Measurements from ENCODE around the gene GUCA1C.

GUCA1C gene, protein sequence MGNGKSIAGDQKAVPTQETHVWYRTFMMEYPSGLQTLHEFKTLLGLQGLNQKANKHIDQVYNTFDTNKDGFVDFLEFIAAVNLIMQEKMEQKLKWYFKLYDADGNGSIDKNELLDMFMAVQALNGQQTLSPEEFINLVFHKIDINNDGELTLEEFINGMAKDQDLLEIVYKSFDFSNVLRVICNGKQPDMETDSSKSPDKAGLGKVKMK
- 0 to 0.55 (median 0) reads per million in 17 experiments for total RNA-seq

DNA sequence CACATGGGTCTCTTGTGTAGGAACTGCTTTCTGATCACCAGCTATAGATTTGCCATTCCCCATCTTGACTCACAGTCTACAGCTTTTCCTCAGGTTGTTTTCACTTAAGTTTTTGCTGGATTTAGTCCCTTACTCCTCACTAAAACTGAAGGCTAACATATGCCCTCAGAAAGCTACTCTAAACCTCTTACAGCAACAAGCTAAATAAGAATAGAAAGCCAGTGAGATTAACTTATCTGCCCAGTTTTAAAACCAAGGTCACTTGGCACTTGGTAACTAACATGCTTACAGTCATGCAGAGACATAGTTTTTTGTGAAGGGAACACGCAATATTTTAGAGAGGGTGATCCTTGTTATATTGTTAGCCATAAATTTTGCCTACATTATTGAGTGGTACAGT is at the start of gene GUCA1C:
Gene GUCA1C, minus strand, starts transcription at position 180 of the 400 bp plus-strand sequence. Its CDS starts 117 bp downstream, at position 63.
- no peak for DNase-seq

DNA sequence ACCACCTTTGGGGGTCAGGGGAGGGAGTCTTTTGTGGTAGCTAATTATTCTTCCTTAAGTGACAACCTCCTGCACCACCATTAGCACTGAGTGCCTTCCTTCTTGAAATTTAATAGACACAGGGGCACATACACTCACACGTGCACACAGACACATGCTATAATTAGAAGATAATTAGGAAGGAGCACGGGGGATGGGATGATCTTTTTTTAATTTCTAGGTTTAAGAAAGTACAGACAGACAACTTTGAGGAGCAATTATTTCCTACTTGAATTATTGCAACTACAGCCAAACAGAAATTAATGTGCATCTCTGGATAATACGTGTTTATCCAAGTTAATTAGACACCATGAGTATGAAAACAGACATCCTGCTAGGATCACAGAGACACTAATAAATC is 44.8 kb upstream of the GUCA1C start:
- DNase-seq = no peak

DNA sequence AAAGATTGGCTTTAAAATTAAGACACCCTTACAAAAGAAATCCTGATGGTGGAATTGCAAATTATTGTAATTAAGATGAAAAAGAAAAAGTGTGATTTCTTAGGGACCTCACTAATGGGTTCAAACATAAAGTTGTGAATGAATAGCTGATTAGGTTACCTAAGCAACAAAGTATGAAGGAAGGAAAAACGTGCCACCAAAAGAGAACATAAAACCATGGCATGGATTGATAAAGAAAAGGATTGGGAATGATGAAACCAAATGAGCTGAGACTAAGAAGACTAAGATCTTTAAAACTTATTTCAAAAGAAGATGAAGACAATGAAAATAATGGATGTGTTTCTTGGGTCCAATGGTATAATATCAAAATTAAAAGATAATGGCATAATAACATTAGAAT is 32.2 kb upstream of the GUCA1C start:
- DNase-seq = no peak

DNA sequence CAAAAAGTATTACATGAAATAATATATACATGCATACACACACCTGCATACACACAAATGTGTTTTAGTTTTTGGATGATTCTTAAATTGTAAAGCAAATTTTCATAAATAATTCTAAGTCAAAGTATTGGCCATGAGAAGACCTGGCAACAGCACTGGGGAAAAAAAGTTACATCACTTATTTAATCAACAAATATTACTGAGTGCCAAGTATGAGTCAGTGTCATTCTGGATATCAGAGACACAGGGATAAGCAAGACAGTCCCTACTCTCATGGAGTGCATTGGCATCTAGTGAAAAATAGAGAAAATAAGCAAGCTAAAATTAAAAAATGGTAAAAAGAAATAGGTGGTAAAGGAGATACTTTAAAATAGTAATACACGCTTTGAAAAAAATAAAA is 29.4 kb upstream of the GUCA1C start:
- no peak for DNase-seq

DNA sequence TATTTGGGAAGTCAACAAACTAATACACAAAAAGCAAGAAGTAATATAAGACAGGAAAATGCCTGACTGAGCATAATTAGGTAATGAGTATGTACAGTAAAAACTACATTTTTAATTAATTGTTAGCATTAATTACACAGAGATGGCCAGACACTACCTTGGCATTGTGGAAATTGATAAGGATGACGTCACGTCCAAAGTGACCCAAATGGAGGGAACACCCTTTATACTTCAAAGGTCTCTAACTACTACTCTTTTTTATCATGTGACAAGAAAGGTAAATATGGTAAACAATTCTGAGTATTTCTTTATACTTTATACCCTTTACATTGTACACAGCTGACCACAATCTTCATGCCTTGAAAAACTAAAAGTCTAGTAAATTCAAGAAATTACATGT is 22.4 kb upstream of the GUCA1C start:
- no peak for DNase-seq

DNA sequence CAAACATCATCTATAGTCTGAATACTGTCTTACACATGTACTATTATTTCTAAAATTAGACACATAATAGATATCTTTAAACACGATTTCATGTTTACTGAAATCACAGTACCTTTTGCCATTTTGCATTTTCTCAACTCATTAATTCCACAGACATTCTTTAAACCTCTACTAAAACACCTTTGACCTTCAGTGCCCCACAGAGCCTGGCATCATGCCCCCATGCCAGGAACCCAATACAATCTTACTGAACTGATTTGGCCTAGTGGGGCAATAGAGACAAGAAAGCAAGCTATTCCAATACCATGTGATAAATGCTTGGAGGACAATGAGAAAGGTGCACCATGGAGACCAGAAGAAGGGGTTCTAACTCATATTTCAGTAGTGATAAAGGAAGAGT is 19.3 kb upstream of the GUCA1C start:
- no peak for DNase-seq

DNA sequence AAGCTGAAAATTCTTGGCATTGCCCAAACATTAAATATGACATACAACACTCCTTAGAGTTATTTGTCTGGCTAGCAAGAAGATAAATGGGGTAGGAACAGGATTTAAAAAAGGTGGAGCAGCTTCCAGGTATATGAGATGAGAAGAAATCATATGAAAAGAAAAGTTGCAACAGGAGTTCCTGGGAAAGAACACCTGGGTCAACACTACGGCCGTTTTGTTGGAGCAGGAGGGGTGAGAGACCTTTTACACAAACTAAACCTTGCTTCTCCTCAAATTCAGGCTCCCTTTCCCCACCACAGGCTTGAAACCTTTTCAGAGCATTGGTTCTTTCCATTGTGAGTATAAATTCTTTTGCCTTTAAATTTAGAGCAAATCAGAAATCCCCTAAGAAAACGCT is 18.8 kb upstream of the GUCA1C start:
- no peak for DNase-seq

DNA sequence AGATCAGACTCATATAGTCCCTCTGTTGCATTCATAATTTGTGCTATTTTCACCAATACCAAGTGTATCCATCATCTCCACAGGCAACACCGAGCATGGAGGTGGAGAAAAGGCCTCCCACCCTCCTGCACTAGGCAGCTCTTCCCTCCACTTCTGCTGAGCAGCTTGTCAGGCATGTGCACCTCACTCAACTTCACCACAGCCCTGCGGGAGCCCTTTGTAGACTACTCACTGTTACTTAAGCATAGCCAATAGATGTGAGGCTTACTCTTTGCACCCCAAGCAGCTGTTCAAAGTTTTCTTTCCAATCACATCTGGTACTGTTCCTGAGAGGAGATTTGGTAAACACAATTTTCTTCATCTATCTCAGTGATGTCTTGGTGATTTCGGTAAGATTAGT is 16.9 kb upstream of the GUCA1C start:
- DNase-seq = no peak

DNA sequence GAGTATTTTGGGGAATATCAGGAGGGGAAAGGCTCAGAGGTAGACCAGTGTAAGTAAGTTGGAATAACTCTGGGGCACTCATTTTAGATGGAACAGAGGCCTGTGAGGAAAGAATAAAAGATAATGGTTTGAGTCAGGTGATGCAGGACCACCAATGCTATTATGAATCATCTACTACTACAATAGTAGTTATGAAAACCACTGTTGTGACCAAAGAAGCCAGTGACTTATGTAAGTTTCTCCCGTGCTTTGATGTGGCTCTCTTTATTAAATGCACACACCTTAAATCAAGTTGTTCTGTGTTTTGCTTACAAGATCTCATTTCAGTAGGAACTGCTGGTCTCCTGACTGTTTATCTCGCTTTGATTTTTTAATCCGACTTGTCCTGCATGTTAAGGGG is 13.1 kb upstream of the GUCA1C start:
- DNase-seq = no peak

DNA sequence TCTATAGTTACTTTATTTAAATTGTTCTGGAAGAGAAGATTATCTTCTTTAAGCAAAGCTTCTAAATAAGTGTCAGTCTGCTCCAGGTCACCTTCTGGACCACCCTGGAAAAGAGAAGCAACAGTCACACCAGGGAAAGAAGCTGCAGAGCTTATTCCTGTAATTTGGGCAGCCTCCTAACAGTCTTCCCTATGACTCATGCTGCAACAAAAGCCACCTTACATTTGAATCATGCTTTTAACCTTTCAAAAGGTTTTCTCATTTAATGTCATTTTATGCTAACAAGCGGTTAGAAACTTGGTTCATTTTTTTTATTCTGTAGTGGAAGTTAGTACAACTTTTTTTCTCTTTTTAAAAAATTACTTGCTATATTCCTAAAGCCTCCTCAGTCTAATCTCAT is 5.3 kb upstream of the GUCA1C start:
- no peak for DNase-seq

DNA sequence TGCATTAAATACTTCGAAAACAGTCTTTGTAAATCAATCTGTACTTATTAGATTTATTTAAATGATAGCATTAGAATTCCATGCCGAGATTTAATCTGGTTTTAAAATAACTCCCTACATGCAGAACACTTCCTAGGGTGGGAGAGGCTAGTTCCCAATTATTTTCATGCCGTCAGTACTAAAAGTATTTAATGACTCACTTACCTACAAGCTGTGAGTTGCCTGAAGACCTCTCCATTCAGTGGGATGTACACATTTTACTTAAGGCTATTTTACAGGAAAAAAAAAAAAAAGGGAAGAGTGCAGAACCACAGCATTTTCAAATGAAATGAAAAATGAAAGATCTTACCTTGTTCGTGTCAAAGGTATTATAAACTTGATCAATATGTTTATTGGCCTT is 469 bp downstream of the GUCA1C start:
- DNase-seq = no peak

DNA sequence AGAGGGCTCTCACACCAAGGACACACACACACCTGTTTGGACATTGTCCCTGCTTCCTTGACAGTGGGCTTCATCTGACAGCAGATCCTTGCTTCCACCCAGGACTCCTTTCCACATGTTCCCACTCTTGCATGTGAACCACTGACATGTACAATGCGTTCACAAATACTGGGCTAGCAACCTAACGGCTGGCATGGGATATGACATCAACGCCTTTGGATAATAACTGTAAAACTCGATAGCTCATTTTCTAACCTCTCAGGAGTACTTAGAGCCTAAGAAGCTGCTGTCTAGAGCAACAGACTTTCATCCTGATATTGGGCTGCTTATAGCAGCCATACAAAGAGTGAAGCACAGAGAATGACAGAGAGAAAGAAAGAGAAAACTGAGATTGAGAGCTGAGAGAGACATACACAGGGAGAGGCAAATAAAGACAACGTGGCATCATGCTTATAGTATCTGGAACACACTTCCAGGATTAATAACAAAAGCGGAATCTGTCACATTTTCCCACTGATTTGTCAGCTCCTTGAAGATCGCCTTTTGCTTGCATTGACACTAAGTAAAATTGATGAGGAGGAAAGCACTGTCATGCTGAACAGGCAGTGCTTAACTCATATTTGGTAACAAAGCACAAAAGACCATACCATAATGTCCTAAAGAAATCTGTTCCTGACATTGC is 1.7 kb downstream of the GUCA1C start:
- DNase-seq = no peak

DNA sequence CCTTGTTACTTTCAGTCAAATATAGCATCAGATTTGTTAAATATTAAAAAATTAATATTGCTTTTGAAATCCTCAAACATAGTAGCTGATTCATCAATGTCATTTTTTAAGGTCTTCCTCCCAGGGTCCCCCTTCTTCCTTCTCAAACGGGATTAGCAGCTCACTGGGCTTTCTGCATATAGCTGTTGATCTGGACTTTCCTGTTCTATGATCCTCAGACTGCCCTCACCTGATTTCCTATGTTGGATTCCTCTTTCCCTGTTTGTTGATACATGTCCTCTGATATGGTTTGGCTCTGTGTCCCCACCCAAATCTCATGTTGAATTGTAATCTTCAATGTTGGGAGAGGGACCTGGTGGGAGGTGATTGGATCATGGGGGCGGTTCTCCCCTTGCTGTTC is 5.8 kb downstream of the GUCA1C start:
- no peak for DNase-seq

DNA sequence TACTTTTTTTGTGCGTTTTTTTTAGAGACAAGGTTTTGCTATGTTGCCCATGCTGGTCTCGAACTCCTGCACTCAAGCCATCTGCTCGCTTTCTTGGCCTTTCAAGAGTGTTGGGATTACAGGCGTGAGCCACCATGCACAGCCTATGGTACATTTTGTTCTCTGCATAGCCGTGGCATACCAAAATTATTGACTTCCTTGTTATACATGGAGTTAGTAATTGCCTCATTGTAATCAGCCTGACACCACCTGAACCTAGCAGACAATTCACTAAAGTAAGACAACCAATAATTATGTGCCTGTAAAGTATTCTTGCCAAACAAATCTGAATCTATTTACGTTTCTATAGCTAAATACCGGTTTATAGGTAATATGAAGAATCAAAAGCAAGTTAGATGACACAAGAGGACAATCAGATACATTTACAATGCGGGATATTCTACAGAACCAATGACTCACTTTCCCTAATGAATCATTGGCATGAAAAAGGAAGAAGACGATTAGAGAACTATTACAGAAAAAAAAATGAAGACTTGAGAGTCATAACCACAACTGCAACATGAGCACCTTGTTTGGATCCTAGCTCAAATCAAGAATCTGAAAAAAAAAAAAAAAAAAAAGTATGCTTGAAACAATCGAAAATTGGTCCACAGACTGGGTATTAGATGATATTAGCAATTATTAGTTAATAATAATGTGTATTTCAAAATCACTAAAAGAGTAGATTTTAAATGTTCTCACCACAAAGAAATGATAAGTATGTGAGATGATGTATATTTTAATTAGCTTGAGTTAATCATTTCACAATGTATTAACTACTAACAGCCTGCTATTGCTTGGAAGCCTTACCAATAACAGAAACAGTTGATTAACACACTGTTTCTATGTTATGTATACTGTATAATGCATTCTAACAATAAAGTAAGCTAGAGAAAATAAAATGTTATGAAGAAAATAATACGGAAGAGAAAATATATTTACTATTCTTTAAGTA is 7.1 kb downstream of the GUCA1C start:
- no peak for DNase-seq

DNA sequence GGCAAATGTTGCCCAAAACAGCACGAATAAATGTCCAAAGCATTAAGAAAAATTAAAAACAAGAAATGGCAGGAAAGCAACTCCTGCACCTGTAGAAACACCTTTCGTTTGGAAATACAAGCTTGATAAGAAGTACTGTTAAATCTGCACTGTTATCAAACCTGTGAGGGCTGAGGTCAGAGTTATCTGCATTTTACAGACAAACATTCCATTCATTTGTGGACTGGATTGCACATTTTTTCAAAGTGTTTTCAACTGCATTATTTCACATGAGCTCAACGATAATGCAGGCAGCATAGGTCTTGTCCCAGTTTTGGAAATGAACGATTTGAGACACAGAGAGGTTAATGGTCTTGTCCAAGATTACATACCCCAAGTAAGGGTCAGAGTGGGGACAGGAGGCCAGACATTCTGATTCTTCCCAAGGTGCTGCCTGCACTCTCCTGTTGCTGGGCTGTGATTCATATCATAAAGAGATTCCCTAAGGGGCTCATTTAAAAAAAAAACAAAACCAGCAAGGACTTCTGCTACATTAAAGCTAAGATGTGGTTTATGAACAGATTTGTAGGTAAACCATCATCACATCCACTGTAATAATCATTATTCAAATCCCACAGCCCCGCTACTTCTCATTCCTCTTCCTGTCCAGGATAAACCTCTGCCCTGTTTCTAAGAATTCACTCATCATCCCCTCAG is 13.0 kb downstream of the GUCA1C start:
- DNase-seq = no peak

DNA sequence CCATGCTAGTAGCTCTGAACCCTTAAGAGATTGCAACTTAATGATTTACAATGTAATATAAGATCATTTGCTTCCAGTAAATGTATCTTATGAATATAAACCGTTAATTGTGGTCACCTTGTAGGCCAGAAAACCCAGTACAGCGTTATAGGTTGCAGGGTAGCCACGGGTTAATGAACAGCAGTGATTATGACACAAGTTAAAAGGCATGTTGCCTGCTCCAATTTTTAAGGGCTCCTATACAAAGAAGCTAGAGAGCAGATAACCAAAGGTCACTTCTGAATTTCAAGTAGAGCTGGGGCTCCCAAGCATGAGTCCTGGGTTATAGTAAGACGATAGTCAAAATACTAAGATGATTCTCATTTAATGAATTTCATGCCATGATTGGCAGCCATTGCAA is 13.5 kb downstream of the GUCA1C start:
- DNase-seq = no peak

DNA sequence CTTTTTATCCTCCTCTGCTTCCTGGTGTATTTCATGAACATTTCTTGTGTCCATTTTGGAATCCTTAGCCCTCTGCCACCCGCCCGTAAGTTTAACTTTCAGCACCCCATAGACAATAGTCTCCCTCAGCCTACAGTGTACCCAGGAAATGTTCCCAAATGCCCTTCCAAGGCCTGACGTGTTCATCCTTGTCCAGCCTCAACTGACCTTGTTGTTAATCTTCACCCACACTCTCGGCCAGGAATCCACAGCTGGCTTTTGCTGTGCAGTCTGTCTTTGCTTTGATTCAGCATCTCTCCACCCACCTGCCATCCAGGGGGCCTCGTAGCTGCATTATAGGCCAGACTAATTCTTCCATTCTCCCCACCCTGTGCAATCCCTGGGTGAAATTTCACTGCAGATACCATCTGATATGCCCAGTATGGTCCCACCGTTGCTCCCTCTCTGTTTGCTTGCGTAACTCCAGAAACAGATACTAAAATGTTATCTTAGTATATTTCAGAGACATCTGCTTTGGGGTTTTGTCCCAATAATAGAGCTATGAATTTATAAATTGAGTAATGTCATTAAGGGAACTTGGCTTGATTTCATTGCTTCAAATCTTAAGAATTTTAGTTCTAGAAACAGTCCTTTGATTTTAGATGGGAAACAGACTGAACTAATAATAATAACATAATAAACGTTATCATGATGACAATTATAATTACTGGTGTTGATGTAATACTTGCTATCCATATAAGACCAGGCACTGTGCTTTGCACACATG is 16.6 kb downstream of the GUCA1C start:
- no peak for DNase-seq

DNA sequence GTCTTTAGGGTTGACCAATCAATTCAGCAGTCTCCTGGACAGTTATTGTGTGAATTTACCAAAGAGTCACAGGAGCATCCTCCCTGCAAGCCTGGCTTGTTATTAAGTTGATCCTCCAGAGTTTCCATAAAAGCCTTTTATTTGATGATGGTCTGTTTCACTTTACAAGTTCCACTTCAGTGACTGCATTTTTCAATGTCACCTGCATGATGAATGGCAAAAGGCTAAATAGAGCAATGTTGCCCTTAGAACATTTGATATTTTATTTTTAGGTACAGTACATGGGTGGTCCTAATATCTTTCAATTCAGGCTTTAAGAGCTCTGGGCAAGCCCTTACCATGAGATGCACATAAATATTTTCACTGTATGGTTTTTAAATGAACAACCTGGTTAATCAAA is 22.6 kb downstream of the GUCA1C start:
- no peak for DNase-seq

DNA sequence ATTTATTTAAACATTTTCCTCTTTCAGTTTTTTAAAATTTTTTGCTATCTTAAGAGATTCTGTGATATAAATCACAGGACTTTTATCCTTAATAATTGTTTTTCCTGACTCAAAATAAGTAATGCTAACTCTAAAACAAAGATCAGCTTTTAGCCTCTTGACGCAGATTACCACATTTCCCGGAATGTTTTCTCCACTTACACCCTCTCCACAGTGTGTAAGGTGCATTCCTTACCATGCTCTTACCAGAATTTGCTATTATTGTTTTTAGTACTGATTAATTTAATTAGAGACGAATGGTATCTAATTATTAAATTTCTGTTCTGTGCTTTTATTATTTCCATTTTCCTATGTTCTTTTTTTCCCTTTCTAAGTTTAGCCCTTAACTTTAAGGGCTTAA is 34.8 kb downstream of the GUCA1C start:
- no peak for DNase-seq

DNA sequence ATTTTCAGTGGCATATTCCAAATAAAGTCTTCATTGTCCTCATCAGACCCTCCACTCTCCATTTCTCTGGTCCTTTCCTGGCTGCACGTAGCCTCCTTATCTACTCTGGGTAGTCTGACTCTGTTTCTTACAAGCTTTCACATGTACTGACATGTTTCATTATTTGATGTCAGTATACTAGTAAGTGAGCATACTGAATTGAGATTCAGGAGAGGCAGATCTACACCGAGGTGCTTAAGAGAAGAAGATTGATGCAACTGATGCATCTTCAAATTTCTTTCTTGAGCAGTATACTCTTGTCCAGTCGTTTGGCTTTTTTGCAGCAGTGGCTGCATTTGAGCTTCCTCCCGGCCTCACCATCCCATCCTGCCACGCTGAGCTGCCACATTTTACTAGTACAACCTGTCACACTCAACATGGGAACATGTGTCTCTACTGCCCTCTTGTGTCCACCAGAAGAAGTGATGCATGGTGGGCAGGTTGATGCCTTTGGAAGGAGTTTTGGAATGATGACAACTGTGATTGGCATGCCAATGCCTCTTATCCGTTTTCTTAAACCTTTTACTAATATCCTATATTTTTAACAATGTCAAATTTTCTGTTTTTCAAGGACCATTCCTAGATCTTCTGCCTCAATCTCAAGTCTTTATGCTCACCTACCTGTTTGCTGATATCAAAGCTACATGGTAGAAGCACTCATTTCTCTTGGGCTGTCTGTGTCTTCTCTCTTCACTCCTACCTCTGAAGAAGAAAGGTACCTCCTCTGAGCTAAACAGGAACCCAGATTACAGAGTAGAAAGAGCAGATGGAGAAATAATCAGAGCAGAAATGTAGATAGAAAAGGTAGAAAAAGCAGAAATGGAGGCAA is 38.7 kb downstream of the GUCA1C start:
- DNase-seq = peak; percentile 52 to 59 (median 58)

DNA sequence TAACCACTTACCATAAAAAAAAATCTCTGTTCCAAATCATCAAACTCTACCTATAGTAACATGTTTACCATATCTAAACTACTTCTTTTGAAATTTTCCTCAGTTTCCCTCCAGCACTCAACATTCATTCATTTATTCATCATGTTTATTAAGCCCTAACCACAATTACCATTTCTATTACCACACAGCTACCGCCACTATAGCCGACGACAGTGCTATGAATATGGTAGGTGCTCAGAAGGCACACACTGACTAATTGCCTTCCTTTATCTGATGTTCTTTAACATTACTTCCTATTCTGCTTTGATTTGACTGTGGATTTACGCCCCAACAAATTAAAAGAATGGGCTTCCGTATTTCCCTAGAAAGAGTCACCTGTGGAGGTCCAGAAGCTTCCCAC is 43.9 kb downstream of the GUCA1C start:
- DNase-seq = no peak
